ENCODE measurements around the gene FREM2.

The FREM2 gene

GRCh38 chr13:38763446-38764381 lies 76.8 kb downstream of the FREM2 start:
- no peak for DNase-seq

DNA sequence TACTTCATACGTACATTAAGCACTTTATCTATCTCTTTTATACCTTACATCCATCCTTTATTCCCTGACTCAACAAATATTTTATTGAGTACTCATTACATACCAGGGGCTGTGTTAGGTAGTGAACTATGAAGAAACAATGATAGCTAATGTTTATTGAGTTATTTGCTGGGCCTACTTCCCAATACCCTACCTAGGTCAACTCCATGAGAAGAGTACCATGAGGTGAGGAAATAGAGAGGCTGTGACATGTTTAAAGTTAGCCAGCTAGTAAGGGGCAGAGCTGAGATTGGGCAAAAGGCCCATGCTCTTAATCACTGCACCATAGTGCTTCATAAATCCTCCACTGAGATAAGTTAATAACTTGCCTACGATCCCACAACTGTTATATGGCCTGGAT lies 79.9 kb downstream of the FREM2 start:
- no peak for DNase-seq

DNA sequence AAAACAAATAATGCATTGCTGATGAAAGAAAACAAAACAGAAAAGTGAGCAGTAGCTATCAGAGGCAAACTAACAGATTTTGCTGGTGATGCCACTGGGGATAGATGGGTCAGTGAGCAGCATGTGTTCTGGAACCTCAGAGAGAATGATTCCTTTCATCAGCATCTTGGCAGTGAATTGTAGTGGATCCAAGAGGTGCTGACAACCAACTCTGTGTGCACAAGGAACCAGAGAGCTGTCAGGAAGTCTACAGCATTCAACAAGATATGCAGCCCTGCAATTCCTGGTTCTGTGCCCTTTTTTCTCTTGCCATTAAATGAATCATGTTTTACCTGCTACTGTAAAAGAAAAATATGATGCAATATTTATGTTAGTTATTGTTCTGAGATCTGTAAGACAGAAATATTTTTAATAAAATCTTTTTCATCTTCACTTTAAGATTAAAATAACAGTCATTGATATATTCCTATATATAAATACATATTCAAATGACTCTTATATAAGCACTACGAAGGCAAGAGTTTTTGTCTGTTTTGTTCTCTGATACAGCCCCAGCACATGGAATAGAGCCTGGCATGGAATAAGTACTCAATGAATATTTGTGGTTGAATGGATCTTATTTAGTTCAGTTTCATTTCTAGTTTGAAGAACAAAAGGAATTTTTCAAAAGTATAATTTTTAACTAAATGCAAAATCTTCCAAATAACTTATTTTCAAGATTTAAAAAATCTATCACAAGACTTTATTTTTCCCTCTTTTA lies 80.8 kb downstream of the FREM2 start:
- DNase-seq = no peak

GRCh38 chr13:38769526-38769925 lies 82.6 kb downstream of the FREM2 start:
- no peak for DNase-seq

GRCh38 chr13:38775085-38775484 lies 88.2 kb downstream of the FREM2 start:
- no peak for DNase-seq

DNA sequence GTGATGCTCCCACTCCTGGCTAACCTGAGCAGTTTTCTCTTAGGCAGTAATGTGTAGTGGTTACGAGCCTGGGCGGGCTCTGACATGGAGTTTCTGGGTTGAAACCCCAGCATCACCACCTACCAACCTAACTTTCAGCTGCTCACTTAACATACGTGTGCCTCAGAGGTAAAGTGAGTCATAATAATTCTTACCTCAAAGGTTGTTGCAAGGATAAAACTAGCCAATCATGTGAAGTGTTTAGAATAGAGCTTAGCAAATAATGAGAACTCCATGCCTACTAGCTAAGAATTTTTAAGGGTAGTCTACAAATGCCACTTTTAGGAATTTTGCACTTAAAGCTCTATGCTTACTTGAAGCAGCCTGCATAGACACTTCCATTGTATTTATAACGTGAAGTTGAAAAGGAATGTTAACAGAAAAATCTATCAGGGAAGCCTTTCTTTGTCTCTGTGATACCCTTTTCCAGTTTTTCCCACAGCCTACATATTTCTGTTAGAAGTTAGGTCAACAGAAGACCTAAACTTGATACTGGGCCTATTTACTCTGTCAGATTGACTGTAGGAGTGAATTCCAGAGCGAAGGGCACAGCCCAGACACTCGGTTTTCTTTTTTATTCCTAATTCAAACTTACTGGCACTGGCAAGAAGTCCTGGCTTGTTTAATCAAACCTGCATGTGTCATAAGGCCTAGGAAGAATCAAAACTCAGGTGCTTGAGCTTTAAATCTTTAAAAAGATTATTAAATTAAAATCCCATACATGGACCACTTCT lies 90.7 kb downstream of the FREM2 start:
- no peak for DNase-seq

GRCh38 chr13:38781539-38781938 lies 94.7 kb downstream of the FREM2 start:
- DNase-seq = no peak

GRCh38 chr13:38784036-38784880 lies 97.4 kb downstream of the FREM2 start:
- DNase-seq = no peak

DNA sequence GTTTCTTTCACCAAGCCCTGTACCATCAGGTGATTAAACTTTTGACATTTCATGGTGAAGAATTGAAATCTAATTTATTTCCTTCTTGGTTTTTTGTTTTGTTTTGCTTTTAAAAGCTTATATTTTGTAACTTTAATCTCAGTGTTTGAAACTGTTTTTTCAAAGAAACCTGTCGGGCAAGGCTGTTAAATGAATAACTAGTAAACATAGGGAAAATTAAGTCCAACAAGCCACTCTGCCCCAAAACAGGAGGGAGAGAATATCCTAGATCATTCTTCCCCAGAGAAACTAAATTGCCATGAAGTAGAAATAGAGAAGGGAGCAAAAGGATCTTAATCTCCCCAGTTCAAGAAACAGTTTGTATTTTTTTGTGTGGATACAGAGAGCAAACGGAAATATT lies 98.2 kb downstream of the FREM2 start:
- no peak for DNase-seq

GRCh38 chr13:38785490-38785889 lies 98.6 kb downstream of the FREM2 start:
- no peak for DNase-seq

DNA sequence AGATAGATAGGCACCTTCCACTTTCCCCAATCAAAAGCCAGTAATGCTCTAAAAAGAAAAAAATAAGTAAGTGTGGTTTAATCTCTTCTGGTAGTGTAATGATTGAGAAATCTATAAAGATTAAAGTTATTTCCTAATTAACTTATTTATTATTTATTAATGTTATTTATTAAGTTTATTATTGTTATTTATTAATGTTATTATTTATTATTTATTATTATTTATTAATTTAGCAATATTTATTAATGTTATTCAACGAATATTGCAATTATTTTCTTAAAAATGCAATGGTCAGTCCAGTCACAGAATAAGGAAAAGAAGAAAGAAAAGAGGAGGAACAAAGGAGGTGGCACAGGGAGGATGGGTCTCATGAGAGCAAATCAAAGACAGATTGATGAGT lies 100.7 kb downstream of the FREM2 start:
- DNase-seq = no peak

GRCh38 chr13:38796890-38797289 lies 110.0 kb downstream of the FREM2 start:
- no peak for DNase-seq

DNA sequence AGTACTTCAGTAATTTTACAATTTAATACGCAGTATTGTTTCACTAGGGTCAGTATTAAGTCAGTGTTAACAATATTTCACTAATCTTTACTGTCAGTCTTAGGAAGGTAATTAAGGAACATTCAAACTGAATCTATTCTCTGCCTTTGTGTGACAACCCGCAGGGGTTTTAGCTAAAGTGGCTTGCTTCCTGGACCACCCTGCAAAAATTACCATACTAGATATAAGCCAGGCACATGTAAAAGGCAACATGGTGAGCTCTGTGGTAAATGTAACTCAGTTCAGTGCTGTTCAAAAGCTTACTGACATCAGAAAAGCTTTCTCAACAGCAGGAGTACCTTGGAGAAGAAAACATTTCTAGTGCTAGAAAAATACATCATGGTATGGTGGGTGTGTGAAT lies 116.7 kb downstream of the FREM2 start:
- no peak for DNase-seq

DNA sequence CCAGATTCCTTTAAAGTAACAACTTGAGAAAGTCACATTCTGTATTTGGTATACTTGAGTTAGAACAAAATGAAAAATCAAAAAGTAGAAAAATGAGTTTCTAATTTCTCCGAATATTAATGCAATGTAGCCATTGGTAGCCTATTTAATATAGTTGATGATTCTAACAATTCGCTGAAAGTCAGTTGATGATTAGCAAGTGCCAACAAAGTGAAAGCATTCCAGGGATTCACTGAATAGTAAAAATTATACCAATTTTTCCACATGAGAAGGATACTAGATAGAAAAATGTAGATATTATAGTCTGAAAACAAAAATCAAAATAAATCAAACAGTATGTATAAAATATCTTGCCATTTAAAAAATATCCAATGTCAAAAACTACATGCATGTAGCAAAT lies 117.2 kb downstream of the FREM2 start:
- no peak for DNase-seq

GRCh38 chr13:38804536-38804935 lies 117.7 kb downstream of the FREM2 start:
- DNase-seq = no peak

DNA sequence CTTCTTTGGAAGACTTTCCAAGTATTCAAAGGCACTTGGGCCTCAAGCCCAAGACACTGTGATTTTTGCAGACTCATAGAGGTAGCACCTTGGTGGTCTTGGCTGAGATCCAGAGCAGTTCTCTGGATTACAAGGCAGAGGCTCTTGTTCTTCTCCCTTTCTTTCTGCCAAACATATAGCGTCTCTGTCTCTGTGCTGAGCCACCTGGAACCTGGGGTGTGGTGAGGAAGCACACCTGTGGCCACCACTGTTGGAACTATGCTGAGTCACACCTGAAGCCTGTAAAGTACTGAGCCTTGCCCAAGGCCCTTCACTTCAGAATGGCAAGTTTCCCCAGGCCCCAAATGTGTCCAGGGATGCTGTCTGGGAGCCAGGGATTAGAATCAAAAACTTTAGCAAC lies 127.5 kb downstream of the FREM2 start:
- no peak for DNase-seq

- DNase-seq = no peak
Observed at GRCh38 chr13:38819053-38819452, 132.2 kb downstream of the FREM2 start.

- no peak for DNase-seq
Observed at GRCh38 chr13:38819596-38819995, 132.7 kb downstream of the FREM2 start.

- DNase-seq = no peak
Observed at GRCh38 chr13:38821770-38822551, 135.1 kb downstream of the FREM2 start.

DNA sequence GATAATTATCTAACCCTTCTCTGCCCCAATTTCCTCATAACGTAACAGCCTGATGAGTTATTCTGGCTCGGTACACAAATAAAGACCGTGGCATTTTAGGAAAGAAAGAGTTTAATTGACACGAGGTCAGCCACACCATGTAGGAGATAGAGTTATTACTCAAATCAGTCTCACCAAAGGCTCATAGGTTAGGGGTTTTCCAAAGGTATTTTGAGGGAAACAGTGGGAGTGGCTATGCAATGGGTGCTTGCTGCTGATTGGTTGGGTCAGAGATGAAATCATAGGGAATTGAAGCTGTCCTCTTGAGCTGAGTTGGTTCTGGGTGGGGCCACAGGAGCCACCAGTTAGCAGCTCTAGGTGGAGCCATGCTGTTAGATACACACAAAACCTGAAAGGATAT lies 137.5 kb downstream of the FREM2 start:
- no peak for DNase-seq

- no peak for DNase-seq
Observed at GRCh38 chr13:38826182-38826813, 139.4 kb downstream of the FREM2 start.
